Activated CD8-positive, alpha-beta memory T cell treated with anti-CD3 and anti-CD28 coated beads for 1 hour (primary cell): ENCODE data around the gene MGST2.

Experiments
- DNase-seq, 2 donors: peaks; one replicate each; pipeline ENCODE4 v3.0.0-alpha.2; 2020; ENCODE audit warnings: low read depth in 1 of 2; ENCODE audit errors: extremely low read depth in 1 of 2

MGST2 gene

GRCh38 chr4:139700568-139700967 lies 34.9 kb downstream of the MGST2 start:
- no peak for DNase-seq

- DNase-seq, result no peak
Measured at GRCh38 chr4:139704915-139705485, 39.4 kb downstream of the MGST2 start.

GRCh38 chr4:139709660-139710059 lies 44.0 kb downstream of the MGST2 start:
- DNase-seq, result no peak

GRCh38 chr4:139710073-139710472 lies 44.5 kb downstream of the MGST2 start:
- DNase-seq, result no peak

GRCh38 chr4:139711461-139711860 lies 45.8 kb downstream of the MGST2 start:
- DNase-seq, result no peak

GRCh38 chr4:139712882-139713281 lies 47.3 kb downstream of the MGST2 start:
- no peak for DNase-seq

GRCh38 chr4:139715746-139716391 lies 50.2 kb downstream of the MGST2 start:
- DNase-seq, result no peak

GRCh38 chr4:139718358-139718757 lies 52.7 kb downstream of the MGST2 start:
- DNase-seq, result no peak

- no peak for DNase-seq
Measured at GRCh38 chr4:139718833-139719232, 53.2 kb downstream of the MGST2 start.

GRCh38 chr4:139719381-139720101 lies 53.9 kb downstream of the MGST2 start:
- no peak for DNase-seq

- DNase-seq, result no peak
Measured at GRCh38 chr4:139720806-139721205, 55.2 kb downstream of the MGST2 start.

- no peak for DNase-seq
Measured at GRCh38 chr4:139721789-139722188, 56.2 kb downstream of the MGST2 start.

- no peak for DNase-seq
Measured at GRCh38 chr4:139725236-139725635, 59.6 kb downstream of the MGST2 start.

- DNase-seq, result no peak
Measured at GRCh38 chr4:139726615-139727014, 61.0 kb downstream of the MGST2 start.

- no peak for DNase-seq
Measured at GRCh38 chr4:139728146-139728545, 62.5 kb downstream of the MGST2 start.

- DNase-seq, result no peak
Measured at GRCh38 chr4:139728840-139729239, 63.2 kb downstream of the MGST2 start.

GRCh38 chr4:139732991-139733570 lies 67.5 kb downstream of the MGST2 start:
- no peak for DNase-seq

GRCh38 chr4:139734201-139734874 lies 68.7 kb downstream of the MGST2 start:
- DNase-seq, result no peak

- DNase-seq, result peak; percentile 4 to 16
Measured at GRCh38 chr4:139734875-139735380, 69.3 kb downstream of the MGST2 start.

GRCh38 chr4:139735381-139736273 lies 70.0 kb downstream of the MGST2 start:
- no peak for DNase-seq
